OCI-LY3 (cell line): ENCODE measurements around the gene DAAM2.

Experiments
- H2AFZ ChIP-seq: fragments of 200-600, 300-600 bp; shearing (Covaris generic); 2 replicates; pipeline ENCODE4 v1.6.0; 2014; ENCODE audit warnings: antibody characterized with exemption, low read depth, low read length
- H3K27ac ChIP-seq: fragments of 200-600, 300-600 bp; sonication (generic); 2 replicates; pipeline ENCODE4 v1.5.1; 2014; ENCODE audit warnings: mild to moderate bottlenecking, low read length, moderate library complexity, mixed read lengths
- H3K27me3 ChIP-seq: fragments of 200-600, 300-600 bp; sonication (generic); 2 replicates; pipeline ENCODE4 v1.6.1; 2014; ENCODE audit warnings: low read depth, low read length, mixed read lengths
- H3K36me3 ChIP-seq: fragments of 200-600, 300-600 bp; sonication (generic); replicated peaks from 2 replicates; pipeline ENCODE3; 2014; ENCODE audit warnings: low read depth, low read length, mixed read lengths
- H3K4me1 ChIP-seq: fragments of 300-600, 200-600 bp; sonication (generic); 2 replicates; pipeline ENCODE4 v1.6.1; 2014; ENCODE audit warnings: low read length, mixed read lengths
- H3K4me2 ChIP-seq: fragments of 200-600, 300-600 bp; sonication (generic); 2 replicates; pipeline ENCODE4 v1.6.1; 2014; ENCODE audit warnings: low read length, mixed read lengths
- H3K4me3 ChIP-seq: fragments of 300-600, 200-600 bp; sonication (generic); 2 replicates; pipeline ENCODE4 v1.5.1; 2014; ENCODE audit warnings: antibody characterized with exemption, mild to moderate bottlenecking, low read length, moderate library complexity
- H3K79me2 ChIP-seq: fragments of 300-600, 200-600 bp; shearing (Covaris generic); 2 replicates; pipeline ENCODE4 v1.6.1; 2014; ENCODE audit warnings: mild to moderate bottlenecking, low read length, mixed read lengths
- H3K9ac ChIP-seq: fragments of 300-600, 200-600 bp; shearing (Covaris generic); 2 replicates; pipeline ENCODE4 v1.6.0; 2014; ENCODE audit warnings: mild to moderate bottlenecking, low read length, moderate library complexity
- H3K9me3 ChIP-seq: fragments of 200-600, 300-600 bp; shearing (Covaris generic); 2 replicates; pipeline ENCODE4 v1.6.1; 2014; ENCODE audit warnings: low read length, mixed read lengths; ENCODE audit not compliant: insufficient read depth
- H4K20me1 ChIP-seq: fragments of 200-600, 300-600 bp; sonication (generic); 2 replicates; pipeline ENCODE4 v1.6.1; 2016; ENCODE audit warnings: low read length, mixed read lengths; ENCODE audit not compliant: insufficient read depth
- EZH2phosphoT487 ChIP-seq: fragments of 200-600 bp; shearing (Covaris generic); IDR thresholded peaks from 2 replicates; pipeline ENCODE4 v1.6.1; 2018; ENCODE audit warnings: antibody characterized with exemption, mixed run types, low read depth
- TF ChIP-seq, protein P1 (sequence below): fragments of 200-600, 300-600 bp; sonication (generic); IDR thresholded peaks from 2 replicates; pipeline ENCODE4 v1.5.1; 2014; ENCODE audit warnings: antibody characterized with exemption, low read length, low read depth

The DAAM2 gene

DNA sequence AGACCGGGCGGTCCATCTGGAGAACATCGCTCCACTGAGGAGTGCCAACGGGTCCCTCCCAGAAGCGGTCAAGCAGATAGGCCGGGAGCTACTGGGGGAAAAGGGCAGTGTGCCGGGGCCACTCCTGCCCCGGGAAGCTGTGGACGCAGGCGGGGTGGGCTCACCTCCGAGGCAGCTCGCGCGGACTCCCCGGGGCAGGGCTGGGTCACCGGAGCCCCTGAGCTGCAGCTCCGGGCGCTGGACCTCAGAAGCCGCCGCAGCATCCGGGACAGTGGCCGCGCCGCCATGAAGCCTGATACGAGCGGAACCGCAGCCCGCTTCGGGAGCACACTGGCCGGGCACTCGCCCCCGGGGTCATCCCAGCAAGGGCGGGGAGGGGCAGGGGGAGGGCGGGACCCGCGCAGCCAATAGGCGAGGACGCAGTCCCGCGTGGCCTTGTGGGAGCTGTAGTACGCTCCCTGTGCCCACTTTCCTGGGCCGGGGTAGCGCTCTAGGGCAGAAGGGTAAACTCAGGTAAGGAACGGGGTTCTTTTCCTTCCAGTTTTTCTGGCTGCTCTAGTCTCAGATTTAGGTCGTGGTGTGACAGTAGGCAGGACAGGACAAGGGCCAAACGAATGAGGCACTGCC lies 142.1 kb downstream of the DAAM2 start, which contains the start of gene MOCS1:
Gene MOCS1, minus strand, starts transcription at position 332 of the 627 bp plus-strand sequence. Its CDS starts 45 bp downstream, at position 287.
- Histone ChIP-seq H3K27me3 (peaks cover 50% of the 10 kb centered on the region), H2AFZ (no peak within 1 kb of the TSS), H3K9me3 (no peaks in the 10 kb centered on the region), H3K4me3 (no peak within 1 kb of the TSS), H4K20me1 (no peaks in the 10 kb centered on the region), H3K27ac (no peak within 1 kb of the TSS), H3K4me2 (no peak within 1 kb of the TSS), H3K36me3 (no peaks in the 10 kb centered on the region), H3K79me2 (no peaks in the 10 kb centered on the region), H3K4me1 (peaks cover 12% of the 10 kb centered on the region), H3K9ac (no peak within 1 kb of the TSS)
- TF ChIP-seq, protein P1, sequence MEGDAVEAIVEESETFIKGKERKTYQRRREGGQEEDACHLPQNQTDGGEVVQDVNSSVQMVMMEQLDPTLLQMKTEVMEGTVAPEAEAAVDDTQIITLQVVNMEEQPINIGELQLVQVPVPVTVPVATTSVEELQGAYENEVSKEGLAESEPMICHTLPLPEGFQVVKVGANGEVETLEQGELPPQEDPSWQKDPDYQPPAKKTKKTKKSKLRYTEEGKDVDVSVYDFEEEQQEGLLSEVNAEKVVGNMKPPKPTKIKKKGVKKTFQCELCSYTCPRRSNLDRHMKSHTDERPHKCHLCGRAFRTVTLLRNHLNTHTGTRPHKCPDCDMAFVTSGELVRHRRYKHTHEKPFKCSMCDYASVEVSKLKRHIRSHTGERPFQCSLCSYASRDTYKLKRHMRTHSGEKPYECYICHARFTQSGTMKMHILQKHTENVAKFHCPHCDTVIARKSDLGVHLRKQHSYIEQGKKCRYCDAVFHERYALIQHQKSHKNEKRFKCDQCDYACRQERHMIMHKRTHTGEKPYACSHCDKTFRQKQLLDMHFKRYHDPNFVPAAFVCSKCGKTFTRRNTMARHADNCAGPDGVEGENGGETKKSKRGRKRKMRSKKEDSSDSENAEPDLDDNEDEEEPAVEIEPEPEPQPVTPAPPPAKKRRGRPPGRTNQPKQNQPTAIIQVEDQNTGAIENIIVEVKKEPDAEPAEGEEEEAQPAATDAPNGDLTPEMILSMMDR, result no peak
- no peak for TF ChIP-seq EZH2phosphoT487

DNA sequence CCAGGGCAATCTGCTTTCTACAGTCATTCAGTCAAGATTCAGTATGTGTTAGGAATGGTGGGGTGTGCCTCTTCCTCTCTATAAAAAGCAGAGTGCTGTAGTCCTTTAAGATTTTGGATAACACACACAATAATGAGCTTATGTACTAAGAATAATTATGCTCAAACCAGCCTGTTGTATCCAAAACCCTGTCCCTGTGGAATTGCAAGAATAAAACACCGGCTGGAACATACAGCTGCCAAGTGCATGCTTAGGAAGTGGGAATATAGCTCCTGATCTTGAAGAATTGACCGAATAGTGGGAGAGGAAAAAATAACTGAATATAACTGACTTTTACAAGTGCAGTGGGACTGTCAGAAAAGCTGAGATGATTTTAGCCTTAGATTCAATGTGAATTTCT lies 143.1 kb downstream of the DAAM2 start:
- no peaks in the 10 kb centered on the region for H3K9me3 ChIP-seq
- H4K20me1 ChIP-seq, result no peaks in the 10 kb centered on the region
- peaks cover 12% of the 10 kb centered on the region for H3K4me1 ChIP-seq
- H3K27ac ChIP-seq, result no peak overlapping the region
- no peak overlapping the region for H3K9ac ChIP-seq
- H3K4me2 ChIP-seq, result no peak overlapping the region
- peaks cover 51% of the 10 kb centered on the region for H3K27me3 ChIP-seq
- H3K36me3 ChIP-seq, result no peaks in the 10 kb centered on the region
- H2AFZ ChIP-seq, result no peak overlapping the region
- no peak for TF ChIP-seq EZH2phosphoT487
- TF ChIP-seq, protein P1, result no peak
- no peak overlapping the region for H3K4me3 ChIP-seq
- no peaks in the 10 kb centered on the region for H3K79me2 ChIP-seq

DNA sequence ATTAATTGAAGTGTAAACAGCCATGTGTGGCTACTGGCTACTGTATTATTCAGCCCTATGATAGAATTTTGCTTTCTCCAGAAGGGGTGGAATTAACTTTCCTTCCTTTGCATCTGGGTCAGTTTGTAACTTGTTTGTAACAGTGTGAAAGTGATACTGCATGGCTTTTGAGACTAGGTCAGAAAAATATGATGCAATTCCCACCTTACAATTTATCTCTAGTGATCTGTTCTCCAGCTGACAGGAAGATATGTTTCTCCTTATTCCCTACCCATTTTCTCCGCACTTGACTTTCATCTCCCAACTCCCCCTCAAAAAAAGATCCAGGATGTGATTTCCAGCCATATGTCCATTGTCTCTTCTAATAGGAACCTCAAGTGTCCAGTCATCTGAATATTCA lies 144.7 kb downstream of the DAAM2 start:
- Histone ChIP-seq H3K27me3 (peaks cover 40% of the 10 kb centered on the region), H4K20me1 (no peaks in the 10 kb centered on the region), H3K4me1 (peaks cover 12% of the 10 kb centered on the region), H3K4me2 (no peak overlapping the region), H3K27ac (no peak overlapping the region), H3K9me3 (no peaks in the 10 kb centered on the region), H2AFZ (no peak overlapping the region), H3K36me3 (no peaks in the 10 kb centered on the region), H3K9ac (no peak overlapping the region), H3K79me2 (no peaks in the 10 kb centered on the region), H3K4me3 (no peak overlapping the region)
- TF ChIP-seq, protein P1, result no peak
- no peak for TF ChIP-seq EZH2phosphoT487

DNA sequence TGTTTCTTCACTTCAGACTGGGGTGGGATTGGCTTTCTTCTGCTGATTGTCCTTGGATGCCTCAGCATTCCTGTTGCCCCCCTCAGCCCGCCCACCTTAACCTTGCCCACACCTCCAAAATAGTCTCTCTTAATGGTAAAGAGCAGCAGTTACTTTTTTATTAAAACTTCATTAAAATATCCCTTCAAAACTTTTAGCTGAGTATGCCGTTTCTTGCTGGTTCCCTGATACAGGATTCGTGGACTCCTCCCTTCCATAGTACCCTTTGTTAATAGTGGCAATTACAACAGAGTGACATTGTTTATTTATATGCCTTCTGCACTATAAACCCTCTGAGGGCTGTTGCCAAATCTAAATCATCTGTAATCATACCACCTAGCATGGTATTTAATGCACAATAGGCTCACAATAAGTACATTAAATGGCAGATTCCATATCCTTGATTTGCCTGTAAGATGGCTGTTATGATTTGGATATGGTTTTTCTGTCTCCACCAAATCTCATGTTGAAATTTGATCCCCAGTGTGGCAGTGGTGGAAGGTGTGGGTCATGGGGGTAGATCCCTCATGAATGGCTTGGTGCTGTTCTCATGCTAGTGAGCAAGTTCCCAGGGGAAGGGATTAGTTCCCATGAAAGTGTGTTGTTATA lies 145.6 kb downstream of the DAAM2 start:
- no peak for TF ChIP-seq EZH2phosphoT487
- TF ChIP-seq, protein P1, result no peak
- Histone ChIP-seq H3K27ac (no peak overlapping the region), H3K36me3 (no peaks in the 10 kb centered on the region), H3K79me2 (no peaks in the 10 kb centered on the region), H2AFZ (no peak overlapping the region), H3K4me3 (no peak overlapping the region), H3K27me3 (peaks cover 37% of the 10 kb centered on the region), H4K20me1 (no peaks in the 10 kb centered on the region), H3K4me2 (no peak overlapping the region), H3K4me1 (peaks cover 4% of the 10 kb centered on the region), H3K9ac (no peak overlapping the region), H3K9me3 (no peaks in the 10 kb centered on the region)
